Ishikawa (cell line): Measurements from ENCODE around the gene GRM5.

ENCODE experiments used
- CEBPB ChIP-seq: IDR thresholded peaks from 2 replicates; pipeline ENCODE4 v1.6.1; 2012
- CREB1 ChIP-seq: IDR thresholded peaks from 2 replicates; pipeline ENCODE4 v1.6.1; 2012; ENCODE audit warnings: low read depth
- EGR1 ChIP-seq: IDR thresholded peaks from 2 replicates; pipeline ENCODE4 v1.6.1; 2012
- EP300 ChIP-seq: IDR thresholded peaks from 2 replicates; pipeline ENCODE4 v1.6.1; 2012; ENCODE audit warnings: borderline replicate concordance
- FOXM1 ChIP-seq: IDR thresholded peaks from 2 replicates; pipeline ENCODE4 v1.6.1; 2012; ENCODE audit warnings: low read depth, borderline replicate concordance
- NFIC ChIP-seq: IDR thresholded peaks from 2 replicates; pipeline ENCODE4 v1.6.1; 2012
- RAD21 ChIP-seq: IDR thresholded peaks from 2 replicates; pipeline ENCODE4 v1.6.1; 2012; ENCODE audit warnings: low read depth
- TAF1 ChIP-seq: IDR thresholded peaks from 2 replicates; pipeline ENCODE4 v1.6.1; 2012; ENCODE audit warnings: low read depth, mild to moderate bottlenecking
- TCF12 ChIP-seq: IDR thresholded peaks from 2 replicates; pipeline ENCODE4 v1.6.1; 2012; ENCODE audit warnings: low read depth
- TEAD4 ChIP-seq: IDR thresholded peaks from 2 replicates; pipeline ENCODE4 v1.6.1; 2012
- YY1 ChIP-seq: IDR thresholded peaks from 2 replicates; pipeline ENCODE4 v1.6.1; 2012; ENCODE audit warnings: low read depth
- ZBTB7A ChIP-seq: IDR thresholded peaks from 2 replicates; pipeline ENCODE4 v1.6.1; 2012; ENCODE audit warnings: low read depth
- TF ChIP-seq, protein P1 (sequence below): IDR thresholded peaks from 2 replicates; pipeline ENCODE4 v1.6.1; 2012
- TF ChIP-seq, protein P2 (sequence below): IDR thresholded peaks from 2 replicates; pipeline ENCODE4 v1.6.1; 2012; ENCODE audit warnings: low read depth, mild to moderate bottlenecking
- TF ChIP-seq, protein P3 (sequence below): IDR thresholded peaks from 2 replicates; pipeline ENCODE4 v1.6.1; 2012

The GRM5 gene

DNA sequence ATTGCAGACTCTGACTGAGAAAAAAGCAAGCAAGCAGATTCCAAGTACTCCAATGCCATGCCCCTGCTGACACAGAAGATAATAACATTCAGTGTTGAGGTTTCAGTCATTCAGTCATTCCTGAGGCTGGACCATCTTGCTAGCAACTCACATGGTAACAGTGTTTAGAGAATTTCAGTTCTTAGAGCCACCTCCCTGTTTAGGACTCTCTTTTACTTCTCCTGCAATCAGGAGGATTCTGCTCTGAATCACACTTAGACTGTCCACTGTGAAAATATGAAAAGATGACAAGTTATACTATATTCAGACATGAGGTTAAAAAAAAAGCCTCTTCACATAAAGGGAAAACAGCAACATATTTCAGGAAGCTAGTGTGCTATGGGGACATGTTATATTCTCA, 544.4 kb downstream of the GRM5 start:
- TF ChIP-seq TEAD4 (no peak), NFIC (no peak), FOXM1 (no peak), EGR1 (no peak), TAF1 (no peak), EP300 (no peak), TCF12 (no peak)
- TF ChIP-seq, protein P1, sequence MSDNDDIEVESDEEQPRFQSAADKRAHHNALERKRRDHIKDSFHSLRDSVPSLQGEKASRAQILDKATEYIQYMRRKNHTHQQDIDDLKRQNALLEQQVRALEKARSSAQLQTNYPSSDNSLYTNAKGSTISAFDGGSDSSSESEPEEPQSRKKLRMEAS: no peak
- TF ChIP-seq, protein P2, sequence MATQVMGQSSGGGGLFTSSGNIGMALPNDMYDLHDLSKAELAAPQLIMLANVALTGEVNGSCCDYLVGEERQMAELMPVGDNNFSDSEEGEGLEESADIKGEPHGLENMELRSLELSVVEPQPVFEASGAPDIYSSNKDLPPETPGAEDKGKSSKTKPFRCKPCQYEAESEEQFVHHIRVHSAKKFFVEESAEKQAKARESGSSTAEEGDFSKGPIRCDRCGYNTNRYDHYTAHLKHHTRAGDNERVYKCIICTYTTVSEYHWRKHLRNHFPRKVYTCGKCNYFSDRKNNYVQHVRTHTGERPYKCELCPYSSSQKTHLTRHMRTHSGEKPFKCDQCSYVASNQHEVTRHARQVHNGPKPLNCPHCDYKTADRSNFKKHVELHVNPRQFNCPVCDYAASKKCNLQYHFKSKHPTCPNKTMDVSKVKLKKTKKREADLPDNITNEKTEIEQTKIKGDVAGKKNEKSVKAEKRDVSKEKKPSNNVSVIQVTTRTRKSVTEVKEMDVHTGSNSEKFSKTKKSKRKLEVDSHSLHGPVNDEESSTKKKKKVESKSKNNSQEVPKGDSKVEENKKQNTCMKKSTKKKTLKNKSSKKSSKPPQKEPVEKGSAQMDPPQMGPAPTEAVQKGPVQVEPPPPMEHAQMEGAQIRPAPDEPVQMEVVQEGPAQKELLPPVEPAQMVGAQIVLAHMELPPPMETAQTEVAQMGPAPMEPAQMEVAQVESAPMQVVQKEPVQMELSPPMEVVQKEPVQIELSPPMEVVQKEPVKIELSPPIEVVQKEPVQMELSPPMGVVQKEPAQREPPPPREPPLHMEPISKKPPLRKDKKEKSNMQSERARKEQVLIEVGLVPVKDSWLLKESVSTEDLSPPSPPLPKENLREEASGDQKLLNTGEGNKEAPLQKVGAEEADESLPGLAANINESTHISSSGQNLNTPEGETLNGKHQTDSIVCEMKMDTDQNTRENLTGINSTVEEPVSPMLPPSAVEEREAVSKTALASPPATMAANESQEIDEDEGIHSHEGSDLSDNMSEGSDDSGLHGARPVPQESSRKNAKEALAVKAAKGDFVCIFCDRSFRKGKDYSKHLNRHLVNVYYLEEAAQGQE: no peak

DNA sequence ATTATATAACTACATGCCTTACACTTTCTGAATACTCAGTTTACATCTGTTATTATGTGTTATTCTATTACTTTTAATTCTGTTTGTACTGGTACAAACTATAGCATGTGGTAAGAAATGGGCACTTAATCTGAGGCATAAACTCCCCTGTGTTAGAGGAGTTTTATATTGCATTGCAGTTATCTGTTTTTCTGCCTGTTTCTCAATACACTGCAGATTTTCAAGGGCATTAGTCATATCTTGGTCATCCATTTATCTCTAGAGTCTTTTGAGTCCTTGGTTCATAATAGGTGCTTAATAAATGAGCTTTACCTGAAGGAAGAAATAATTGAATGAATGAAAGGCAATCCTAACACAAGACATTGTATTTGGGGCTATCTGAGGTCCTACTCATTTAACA, 545.4 kb downstream of the GRM5 start:
- TF ChIP-seq, protein P3, sequence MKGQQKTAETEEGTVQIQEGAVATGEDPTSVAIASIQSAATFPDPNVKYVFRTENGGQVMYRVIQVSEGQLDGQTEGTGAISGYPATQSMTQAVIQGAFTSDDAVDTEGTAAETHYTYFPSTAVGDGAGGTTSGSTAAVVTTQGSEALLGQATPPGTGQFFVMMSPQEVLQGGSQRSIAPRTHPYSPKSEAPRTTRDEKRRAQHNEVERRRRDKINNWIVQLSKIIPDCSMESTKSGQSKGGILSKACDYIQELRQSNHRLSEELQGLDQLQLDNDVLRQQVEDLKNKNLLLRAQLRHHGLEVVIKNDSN: no peak
- no peak for TF ChIP-seq EGR1
- no peak for TF ChIP-seq FOXM1
- TF ChIP-seq TAF1: no peak
- TF ChIP-seq RAD21: no peak
- TF ChIP-seq, protein P1: no peak
- no peak for TF ChIP-seq YY1
- no peak for TF ChIP-seq CREB1
- TF ChIP-seq, protein P2: no peak

DNA sequence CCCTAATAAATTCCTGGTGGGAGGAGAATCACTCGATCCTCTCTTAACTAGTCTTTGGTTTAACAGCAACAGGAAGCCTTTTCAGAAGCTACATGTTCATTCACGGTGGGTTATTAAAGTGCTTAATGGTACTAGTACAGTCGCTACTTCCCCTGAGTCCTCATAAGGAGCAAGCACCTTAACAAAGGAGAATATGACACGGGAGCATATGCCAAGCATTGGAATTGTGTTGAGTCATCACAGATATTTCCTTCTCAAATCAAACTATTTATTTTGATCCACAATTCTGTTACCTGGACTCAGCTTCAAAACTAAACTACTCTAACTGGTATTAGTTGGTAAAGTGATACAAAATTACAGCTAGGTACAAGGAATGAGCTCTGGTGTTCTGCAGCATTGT, 550.8 kb downstream of the GRM5 start:
- no peak for TF ChIP-seq CEBPB

DNA sequence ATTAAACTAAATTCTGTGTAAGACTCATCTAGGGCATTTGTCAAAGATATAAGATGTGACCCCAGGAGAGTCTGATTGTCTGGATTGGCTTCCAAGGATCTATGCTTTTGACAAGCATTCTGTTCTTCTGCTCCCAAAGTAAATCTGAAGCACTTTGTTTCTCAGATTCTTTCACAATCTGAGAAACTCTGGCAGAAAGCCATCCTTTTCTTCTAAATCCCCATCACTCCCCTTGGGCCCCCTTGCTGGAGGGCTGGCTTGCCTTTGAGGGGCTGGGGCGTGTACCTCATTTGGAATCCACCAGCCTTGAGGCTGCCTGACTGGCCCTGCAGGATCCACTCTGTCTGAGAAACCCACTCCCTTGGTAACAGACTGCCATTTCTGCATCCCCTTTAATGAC, 554.8 kb downstream of the GRM5 start:
- no peak for TF ChIP-seq FOXM1
- TF ChIP-seq CEBPB: no peak
- TF ChIP-seq EGR1: no peak
- TF ChIP-seq RAD21: no peak
- no peak for TF ChIP-seq ZBTB7A
- TF ChIP-seq, protein P1: no peak
- TF ChIP-seq, protein P3: no peak

DNA sequence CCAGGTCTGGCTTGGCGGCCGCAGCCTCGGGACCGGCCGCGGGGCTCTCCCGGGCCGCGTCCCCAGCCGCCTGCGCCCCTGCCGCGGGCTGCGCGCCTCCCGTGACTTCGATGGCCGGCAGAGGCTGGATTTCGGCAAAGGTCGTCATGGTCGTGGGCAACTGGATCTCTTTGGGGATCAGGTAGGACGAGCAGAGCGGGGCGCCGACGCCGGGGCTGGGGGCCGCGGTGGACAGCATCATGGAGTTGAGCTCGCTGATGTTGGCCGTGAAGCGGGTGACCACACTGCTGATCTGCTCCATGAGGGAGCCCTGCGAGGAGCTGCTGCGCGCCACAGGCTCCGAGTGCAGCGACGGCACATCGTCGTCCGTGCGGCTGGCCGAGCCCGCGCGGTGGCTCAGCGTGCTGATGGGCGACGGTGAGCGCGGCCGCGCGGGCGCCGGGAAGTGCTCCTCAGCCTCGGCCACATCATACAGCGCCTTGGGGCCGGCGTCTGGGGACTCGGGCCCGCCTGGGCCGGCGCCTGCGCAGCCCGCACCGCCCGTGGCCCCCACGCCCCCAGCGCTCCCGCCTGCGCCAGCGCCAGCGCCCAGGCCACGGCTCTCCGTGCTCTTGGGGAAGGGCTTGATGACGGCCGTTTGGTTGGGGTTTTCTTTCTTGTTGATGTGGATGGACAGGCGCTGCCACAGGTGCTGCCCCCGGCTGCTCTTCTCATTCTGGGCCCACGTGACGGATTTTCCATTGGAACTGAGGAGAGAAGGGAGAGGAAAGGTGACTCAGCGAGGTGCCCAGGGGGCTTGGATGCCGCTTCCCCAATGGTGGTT, 556.8 kb downstream of the GRM5 start:
- TF ChIP-seq, protein P3: no peak
- TF ChIP-seq TCF12: no peak
- no peak for TF ChIP-seq CREB1

DNA sequence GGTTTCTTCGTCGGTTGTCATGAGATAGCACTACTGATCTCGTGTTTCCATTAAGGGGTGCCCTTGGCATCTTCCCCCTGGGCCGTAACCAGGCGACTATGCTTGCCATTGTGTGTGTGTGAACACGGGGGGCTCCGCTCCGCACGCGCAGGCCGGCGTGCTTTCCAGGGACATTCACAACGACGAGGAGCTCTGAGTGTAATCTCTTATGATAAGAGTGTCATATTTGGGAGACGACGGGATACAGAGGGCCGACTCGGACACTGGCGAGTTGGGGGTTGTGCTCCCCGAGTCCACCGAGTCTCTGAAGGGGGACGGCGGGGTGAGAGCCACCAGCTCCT, 557.4 kb downstream of the GRM5 start:
- no peak for TF ChIP-seq CREB1
- TF ChIP-seq FOXM1: no peak
- TF ChIP-seq, protein P3: no peak
- TF ChIP-seq RAD21: no peak
- TF ChIP-seq ZBTB7A: no peak
- no peak for TF ChIP-seq CEBPB
- TF ChIP-seq TEAD4: no peak
- TF ChIP-seq NFIC: no peak
- no peak for TF ChIP-seq YY1
- TF ChIP-seq TAF1: no peak
- TF ChIP-seq, protein P2: no peak
- TF ChIP-seq TCF12: no peak
- TF ChIP-seq EGR1: no peak
